ENCODE data around the gene PARP15. TPM values are rescaled to one million over a fixed set of nuclear protein-coding genes. Genes with fewer than 3 reads are reported as not detected.
A peak's percentile ranks its signal among the peaks of the same experiment; 100 is the strongest.
"Not testable (repeated sequence)": the region's sequence is repeated elsewhere in the genome, so short reads cannot be mapped to it uniquely, and the experiment has no call there.

PARP15 gene
- total RNA-seq, 1 donor from 2014 or later: not detected

DNA sequence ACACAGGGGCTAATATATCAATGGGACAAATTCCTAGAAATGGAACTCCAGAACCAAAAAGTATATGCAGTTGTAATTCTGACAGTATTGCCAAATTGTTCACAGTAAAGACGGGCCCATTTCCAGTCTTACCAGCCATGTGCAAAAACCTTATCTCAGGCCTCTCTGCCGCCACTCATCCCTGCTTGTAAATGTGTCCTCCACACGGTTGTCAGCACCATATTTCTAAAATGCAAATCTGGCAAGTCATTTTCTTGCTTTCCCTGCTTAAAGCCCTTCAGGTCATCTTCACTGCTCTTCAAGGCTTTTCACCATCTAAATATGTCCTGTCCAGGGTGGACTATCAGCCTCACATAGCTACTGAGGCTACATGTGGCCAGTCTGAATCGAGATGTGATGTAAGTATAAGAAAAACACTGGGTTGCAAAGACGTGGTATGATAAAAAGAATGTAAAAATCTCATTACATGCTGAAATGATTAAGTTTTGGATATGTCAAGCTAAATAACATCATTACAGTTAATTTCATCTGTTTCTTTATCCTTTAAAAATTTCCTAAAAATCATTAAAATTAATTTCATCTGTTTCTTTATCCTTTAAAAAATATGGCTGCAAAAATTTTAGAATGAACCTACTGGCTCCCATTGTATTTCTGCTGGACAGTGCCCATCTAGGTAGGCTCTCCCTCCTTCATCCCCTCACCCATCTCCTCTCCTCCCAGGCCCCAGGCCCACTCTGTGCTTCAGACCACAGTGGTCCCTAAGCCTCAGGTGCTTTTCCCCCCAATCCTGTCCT, 14.3 kb upstream of the PARP15 start:
- intact Hi-C loops (cut with DNase I): no loop called here
- TF ChIP-seq, protein P1, sequence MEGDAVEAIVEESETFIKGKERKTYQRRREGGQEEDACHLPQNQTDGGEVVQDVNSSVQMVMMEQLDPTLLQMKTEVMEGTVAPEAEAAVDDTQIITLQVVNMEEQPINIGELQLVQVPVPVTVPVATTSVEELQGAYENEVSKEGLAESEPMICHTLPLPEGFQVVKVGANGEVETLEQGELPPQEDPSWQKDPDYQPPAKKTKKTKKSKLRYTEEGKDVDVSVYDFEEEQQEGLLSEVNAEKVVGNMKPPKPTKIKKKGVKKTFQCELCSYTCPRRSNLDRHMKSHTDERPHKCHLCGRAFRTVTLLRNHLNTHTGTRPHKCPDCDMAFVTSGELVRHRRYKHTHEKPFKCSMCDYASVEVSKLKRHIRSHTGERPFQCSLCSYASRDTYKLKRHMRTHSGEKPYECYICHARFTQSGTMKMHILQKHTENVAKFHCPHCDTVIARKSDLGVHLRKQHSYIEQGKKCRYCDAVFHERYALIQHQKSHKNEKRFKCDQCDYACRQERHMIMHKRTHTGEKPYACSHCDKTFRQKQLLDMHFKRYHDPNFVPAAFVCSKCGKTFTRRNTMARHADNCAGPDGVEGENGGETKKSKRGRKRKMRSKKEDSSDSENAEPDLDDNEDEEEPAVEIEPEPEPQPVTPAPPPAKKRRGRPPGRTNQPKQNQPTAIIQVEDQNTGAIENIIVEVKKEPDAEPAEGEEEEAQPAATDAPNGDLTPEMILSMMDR (IDR thresholded peaks at IDR 0.05): no peak
- DNase-seq (ENCODE audit: low spot score in 2 of 2): no peak
- Histone ChIP-seq H3K4me3 (peak overlapping the region; percentile 90 to 94), H3K27ac (peak overlapping the region; percentile 87 to 91), H3K4me1 (peaks cover 4 to 16% of the 10 kb centered on the region in 2 donors), H3K9me3 (no peaks in the 10 kb centered on the region), H3K36me3 (peaks cover 8 to 32% of the 10 kb centered on the region in 2 donors), H3K27me3 (no peaks in the 10 kb centered on the region)

DNA sequence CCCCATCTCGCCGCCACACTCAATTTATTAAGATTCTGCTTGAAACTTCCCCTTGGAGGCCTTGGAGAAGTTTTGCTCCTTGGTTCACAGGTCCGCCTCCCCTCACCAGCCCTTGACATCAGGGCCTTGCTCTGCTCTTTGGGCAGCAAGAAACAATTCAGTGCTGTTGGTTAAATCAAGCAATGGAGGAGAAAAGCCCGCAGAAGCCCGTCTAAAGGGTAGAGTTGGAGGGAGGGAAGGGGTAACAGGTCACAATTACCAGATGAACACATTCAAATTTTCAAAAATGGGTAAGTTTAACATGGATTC, 13.8 kb upstream of the PARP15 start:
- Histone ChIP-seq H3K9me3 (no peaks in the 10 kb centered on the region), H3K4me1 (peaks cover 4 to 16% of the 10 kb centered on the region in 2 donors), H3K27me3 (no peaks in the 10 kb centered on the region), H3K27ac (peak overlapping the region; percentile 87 to 91), H3K4me3 (peak overlapping the region; percentile 90 to 94), H3K36me3 (peaks cover 6 to 29% of the 10 kb centered on the region in 2 donors)
- no peak for DNase-seq (ENCODE audit: low spot score in 2 of 2)
- TF ChIP-seq, protein P1 (IDR thresholded peaks at IDR 0.05): no peak
- intact Hi-C loops (cut with DNase I): loop anchor here (1.0 kb wide), 3 partner anchors 48 to 147 kb away; partner anchors contain the start of gene WDR5B

DNA sequence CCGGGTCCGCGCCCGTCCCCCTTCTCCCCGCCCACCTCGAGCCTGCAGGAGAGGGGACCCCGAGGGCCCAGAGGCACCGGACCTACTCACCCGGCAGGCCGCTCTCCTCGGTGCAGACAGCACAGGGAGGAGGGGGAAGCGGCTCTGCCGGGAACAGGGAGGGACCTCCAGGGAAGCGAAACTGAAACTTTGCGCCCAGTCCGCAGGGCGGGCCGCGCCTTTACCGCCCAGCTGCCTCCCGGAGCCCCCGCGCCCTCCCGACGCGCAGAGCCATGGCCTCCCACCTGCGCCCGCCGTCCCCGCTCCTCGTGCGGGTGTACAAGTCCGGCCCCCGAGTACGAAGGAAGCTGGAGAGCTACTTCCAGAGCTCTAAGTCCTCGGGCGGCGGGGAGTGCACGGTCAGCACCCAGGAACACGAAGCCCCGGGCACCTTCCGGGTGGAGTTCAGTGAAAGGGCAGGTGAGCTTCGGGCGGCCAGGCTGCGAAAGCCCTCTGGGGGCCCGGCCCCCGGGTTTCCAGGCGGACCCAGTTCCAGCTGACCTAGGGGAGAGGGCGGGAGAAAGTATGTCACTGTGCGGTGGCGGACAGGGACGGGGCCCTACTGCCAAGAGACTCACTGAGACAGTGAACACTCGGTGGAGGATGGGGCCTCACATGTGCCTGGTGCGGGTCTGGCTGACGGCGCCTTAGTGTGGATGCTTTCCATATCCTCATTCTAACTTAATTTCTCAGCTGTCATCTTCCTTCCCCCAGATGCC, 13.1 kb upstream of the PARP15 start, which contains the start of the genes DTX3L and PARP9:
Gene DTX3L, plus strand, starts transcription at position 184 of the 758 bp plus-strand sequence. Its CDS starts 89 bp downstream, at position 273.
Gene PARP9, minus strand, starts transcription at position 146 of the 758 bp plus-strand sequence. CDS start 4,680 bp downstream, outside the sequence.
- Histone ChIP-seq H3K4me1 (peaks cover 4 to 16% of the 10 kb centered on the region in 2 donors), H3K36me3 (peaks cover 6 to 31% of the 10 kb centered on the region in 2 donors), H3K27ac (peak within 1 kb of the TSS; percentile 87 to 91), H3K4me3 (peak within 1 kb of the TSS; percentile 90 to 94), H3K9me3 (no peaks in the 10 kb centered on the region), H3K27me3 (no peaks in the 10 kb centered on the region)
- TF ChIP-seq, protein P1 (IDR thresholded peaks at IDR 0.05): no peak
- peak; percentile 29 to 88 for DNase-seq (ENCODE audit: low spot score in 2 of 2)
- intact Hi-C loops (cut with DNase I): loop anchor here (1.0 kb wide), 3 partner anchors 49 to 148 kb away; partner anchors contain the start of gene WDR5B

DNA sequence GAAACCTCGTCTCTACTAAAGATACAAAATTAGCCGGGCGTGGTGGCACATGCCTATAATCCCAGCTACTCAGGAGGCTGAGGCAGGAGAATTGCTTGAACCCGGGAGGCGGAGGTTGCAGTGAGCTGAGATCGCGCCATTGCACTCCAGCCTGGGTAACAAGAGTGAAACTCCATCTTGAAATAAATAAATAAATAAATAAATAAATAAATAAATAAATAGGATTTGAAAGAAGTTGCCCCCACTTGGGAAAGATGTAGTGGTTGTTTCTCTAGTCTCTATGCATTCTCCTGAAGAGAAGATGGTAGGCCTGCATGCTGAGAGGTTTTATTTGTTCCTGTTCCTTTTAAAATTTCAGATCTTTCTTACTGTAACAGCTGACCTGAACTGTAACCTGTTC, 9.3 kb upstream of the PARP15 start:
- H3K4me3 ChIP-seq; H3K9me3 ChIP-seq; DNase-seq (ENCODE audit: low spot score in 2 of 2); H3K27me3 ChIP-seq; intact Hi-C loops (cut with DNase I); H3K27ac ChIP-seq: not testable (repeated sequence)
- H3K4me1 ChIP-seq: peaks cover 0 to 11% of the 10 kb centered on the region in 2 donors
- H3K36me3 ChIP-seq: peaks cover 9 to 57% of the 10 kb centered on the region in 2 donors

DNA sequence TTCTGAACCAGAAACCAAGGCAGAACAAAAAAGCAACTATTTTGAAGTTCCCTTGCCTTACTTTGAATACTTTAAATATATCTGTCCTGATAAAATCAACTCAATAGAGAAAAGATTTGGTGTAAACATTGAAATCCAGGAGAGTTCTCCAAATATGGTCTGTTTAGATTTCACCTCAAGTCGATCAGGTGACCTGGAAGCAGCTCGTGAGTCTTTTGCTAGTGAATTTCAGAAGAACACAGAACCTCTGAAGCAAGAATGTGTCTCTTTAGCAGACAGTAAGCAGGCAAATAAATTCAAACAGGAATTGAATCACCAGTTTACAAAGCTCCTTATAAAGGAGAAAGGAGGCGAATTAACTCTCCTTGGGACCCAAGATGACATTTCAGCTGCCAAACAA, 8.7 kb upstream of the PARP15 start:
- TF ChIP-seq, protein P1 (IDR thresholded peaks at IDR 0.05): no peak
- no peaks in the 10 kb centered on the region for H3K27me3 ChIP-seq
- no peaks in the 10 kb centered on the region for H3K9me3 ChIP-seq
- peaks cover 0 to 7% of the 10 kb centered on the region in 2 donors for H3K4me1 ChIP-seq
- no peak for DNase-seq (ENCODE audit: low spot score in 2 of 2)
- no peak overlapping the region for H3K4me3 ChIP-seq
- no peak overlapping the region for H3K27ac ChIP-seq
- intact Hi-C loops (cut with DNase I): no loop called here
- peaks cover 9 to 57% of the 10 kb centered on the region in 2 donors for H3K36me3 ChIP-seq

All from ascending aorta (tissue), 2 donors.